Peyer's patch (tissue), 4 donors: ENCODE measurements around the gene LYZL2.

Experiments
- CTCF ChIP-seq, 6 experiments: fragments of 450-650 bp in 4 of 6; fragments of 200-600 bp in 2 of 6; sonication (generic) in 1 of 6; IDR thresholded peaks; one replicate each; pipeline ENCODE4 v1.5.1; 2017 to 2019; ENCODE audit warnings: antibody characterized with exemption in 6 of 6, mild to moderate bottlenecking in 3 of 6, moderate library complexity in 1 of 6
- POLR2A ChIP-seq, 2 donors: fragments of 450-650 bp; IDR thresholded peaks; one replicate each; pipeline ENCODE4 v1.5.1; 2017; ENCODE audit warnings: antibody characterized with exemption in 2 of 2, mild to moderate bottlenecking in 2 of 2, moderate library complexity in 2 of 2

GRCh38 chr10:30579574-30579973 is 50.0 kb downstream of the LYZL2 start:
- no peak for TF ChIP-seq CTCF (IDR thresholded peaks at IDR 0.05)
- no peak for TF ChIP-seq POLR2A (IDR thresholded peaks at IDR 0.05)
